ENCODE measurements around the gene VAPA. TPM values are rescaled to one million over a fixed set of nuclear protein-coding genes. Genes with fewer than 3 reads are reported as not detected.

Gene VAPA
- total RNA-seq, 2 experiments from 2014 or later, result 162 to 177 TPM

DNA sequence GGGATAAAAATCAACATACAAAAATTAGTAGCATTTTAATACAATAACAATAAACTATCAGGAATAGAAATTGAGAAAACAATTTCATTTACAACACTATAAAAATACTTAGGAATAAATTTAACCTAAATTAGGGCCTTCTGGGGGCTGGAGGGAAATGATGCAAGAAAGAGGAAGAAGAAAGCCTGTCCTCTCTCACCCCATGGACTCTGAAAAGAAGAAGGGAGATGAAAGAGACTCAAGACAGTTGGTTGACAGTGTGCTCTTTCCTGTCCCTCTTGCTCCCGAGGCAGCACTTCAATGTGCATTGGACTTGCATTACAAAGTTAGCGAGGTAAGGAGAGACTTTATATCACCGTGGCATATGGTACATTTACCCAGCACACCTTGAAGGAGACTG lies 88.5 kb downstream of the VAPA start:
- CTCF ChIA-PET, result no interaction called here

GRCh38 chr18:10003281-10003680 lies 89.5 kb downstream of the VAPA start:
- H3K4me1 ChIP-seq (ENCODE audit: insufficient read depth, low read length), result no peaks in the 10 kb centered on the region
- intact Hi-C loops (cut with DNase I, micrococcal nuclease), result no loop called here
- Mint-ChIP-seq H3K9me3 (peaks cover 7% of the 10 kb centered on the region), H3K4me1 (ENCODE audit: low read depth) (no peaks in the 10 kb centered on the region), H3K4me3 (no peak overlapping the region), H3K36me3 (ENCODE audit: low read depth) (no peaks in the 10 kb centered on the region), H3K27ac (no peak overlapping the region), H3K27me3 (no peaks in the 10 kb centered on the region)
- ATAC-seq (ENCODE audit: poor library complexity) (no peak), DNase-seq (no peak)
- ChIA-PET CTCF (no interaction called here), POLR2A (no interaction called here)
- H3K9me3 ChIP-seq (ENCODE audit: control insufficient read depth in 1 of 2, insufficient read depth in 1 of 2, low read length in 2 of 2), result peaks cover 0 to 10% of the 10 kb centered on the region in 2 experiments
- H3K36me3 ChIP-seq (ENCODE audit: insufficient read depth, low read length), result no peaks in the 10 kb centered on the region
- H3K27ac ChIP-seq (ENCODE audit: low read depth in 1 of 2, low read length in 2 of 2), result no peak overlapping the region
- no peak overlapping the region for H3K4me3 ChIP-seq (ENCODE audit: low read length)
- TF ChIP-seq, protein P1, sequence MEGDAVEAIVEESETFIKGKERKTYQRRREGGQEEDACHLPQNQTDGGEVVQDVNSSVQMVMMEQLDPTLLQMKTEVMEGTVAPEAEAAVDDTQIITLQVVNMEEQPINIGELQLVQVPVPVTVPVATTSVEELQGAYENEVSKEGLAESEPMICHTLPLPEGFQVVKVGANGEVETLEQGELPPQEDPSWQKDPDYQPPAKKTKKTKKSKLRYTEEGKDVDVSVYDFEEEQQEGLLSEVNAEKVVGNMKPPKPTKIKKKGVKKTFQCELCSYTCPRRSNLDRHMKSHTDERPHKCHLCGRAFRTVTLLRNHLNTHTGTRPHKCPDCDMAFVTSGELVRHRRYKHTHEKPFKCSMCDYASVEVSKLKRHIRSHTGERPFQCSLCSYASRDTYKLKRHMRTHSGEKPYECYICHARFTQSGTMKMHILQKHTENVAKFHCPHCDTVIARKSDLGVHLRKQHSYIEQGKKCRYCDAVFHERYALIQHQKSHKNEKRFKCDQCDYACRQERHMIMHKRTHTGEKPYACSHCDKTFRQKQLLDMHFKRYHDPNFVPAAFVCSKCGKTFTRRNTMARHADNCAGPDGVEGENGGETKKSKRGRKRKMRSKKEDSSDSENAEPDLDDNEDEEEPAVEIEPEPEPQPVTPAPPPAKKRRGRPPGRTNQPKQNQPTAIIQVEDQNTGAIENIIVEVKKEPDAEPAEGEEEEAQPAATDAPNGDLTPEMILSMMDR (IDR thresholded peaks at IDR 0.05), result no peak
- peaks cover 0 to 2% of the 10 kb centered on the region in 2 experiments for H3K27me3 ChIP-seq (ENCODE audit: control insufficient read depth in 1 of 2, insufficient read depth in 2 of 2, low read length in 2 of 2)

More for the DNA sequence above, 88.5 kb downstream of the VAPA start:
- no peaks in the 10 kb centered on the region for H3K4me1 ChIP-seq (ENCODE audit: insufficient read depth, low read length)
- H3K36me3 ChIP-seq (ENCODE audit: insufficient read depth, low read length), result no peaks in the 10 kb centered on the region
- Mint-ChIP-seq H3K27me3 (no peaks in the 10 kb centered on the region), H3K4me3 (no peak overlapping the region), H3K27ac (no peak overlapping the region), H3K9me3 (peaks cover 9% of the 10 kb centered on the region), H3K4me1 (ENCODE audit: low read depth) (no peaks in the 10 kb centered on the region), H3K36me3 (ENCODE audit: low read depth) (no peaks in the 10 kb centered on the region)
- ATAC-seq (ENCODE audit: poor library complexity) (no peak), DNase-seq (no peak)
- POLR2A ChIA-PET, result no interaction called here
- no peak overlapping the region for H3K4me3 ChIP-seq (ENCODE audit: low read length)
- no peak overlapping the region for H3K27ac ChIP-seq (ENCODE audit: low read depth in 1 of 2, low read length in 2 of 2)
- peaks cover 0 to 2% of the 10 kb centered on the region in 2 experiments for H3K27me3 ChIP-seq (ENCODE audit: control insufficient read depth in 1 of 2, insufficient read depth in 2 of 2, low read length in 2 of 2)
- intact Hi-C loops (cut with DNase I, micrococcal nuclease), result no loop called here
- TF ChIP-seq, protein P1 (IDR thresholded peaks at IDR 0.05), result no peak
- H3K9me3 ChIP-seq (ENCODE audit: control insufficient read depth in 1 of 2, insufficient read depth in 1 of 2, low read length in 2 of 2), result peaks cover 7 to 20% of the 10 kb centered on the region in 2 experiments

DNA sequence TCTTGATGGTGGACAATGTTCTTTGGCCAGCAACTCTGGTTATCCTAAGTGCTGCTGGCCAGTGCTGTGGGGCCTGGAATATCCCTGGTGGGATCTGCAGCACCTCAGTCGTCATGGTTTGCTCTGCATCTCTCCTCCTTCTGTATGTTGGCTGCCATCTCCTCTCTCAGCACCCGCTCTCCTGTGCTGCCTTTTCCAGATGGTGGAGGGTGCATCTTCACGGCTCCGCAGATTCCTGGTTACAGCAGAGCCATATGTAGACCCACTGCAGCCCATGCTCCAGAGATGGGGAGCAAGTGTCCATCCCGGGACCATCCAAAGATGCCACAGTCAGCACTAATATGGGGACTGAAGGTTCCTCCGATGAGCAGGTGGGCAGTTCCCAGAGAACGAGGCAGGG lies 90.0 kb downstream of the VAPA start:
- H3K27me3 Mint-ChIP-seq, result no peaks in the 10 kb centered on the region
- POLR2A ChIA-PET, result no interaction called here

More for the DNA sequence above, 90.0 kb downstream of the VAPA start:
- DNase-seq, result no peak
- Histone ChIP-seq H3K36me3 (ENCODE audit: insufficient read depth, low read length) (no peaks in the 10 kb centered on the region), H3K4me3 (ENCODE audit: low read length) (no peak overlapping the region), H3K9me3 (ENCODE audit: control insufficient read depth in 1 of 2, insufficient read depth in 1 of 2, low read length in 2 of 2) (peaks cover 0 to 4% of the 10 kb centered on the region in 2 experiments), H3K27me3 (ENCODE audit: control insufficient read depth in 1 of 2, insufficient read depth in 2 of 2, low read length in 2 of 2) (peaks cover 0 to 2% of the 10 kb centered on the region in 2 experiments), H3K4me1 (ENCODE audit: insufficient read depth, low read length) (no peaks in the 10 kb centered on the region), H3K27ac (ENCODE audit: low read depth in 1 of 2, low read length in 2 of 2) (no peak overlapping the region)
- TF ChIP-seq, protein P1 (IDR thresholded peaks at IDR 0.05), result no peak
- H3K9me3 Mint-ChIP-seq, result peaks cover 5% of the 10 kb centered on the region
- no peaks in the 10 kb centered on the region for H3K4me1 Mint-ChIP-seq (ENCODE audit: low read depth)
- no peak overlapping the region for H3K27ac Mint-ChIP-seq
- H3K4me3 Mint-ChIP-seq, result no peak overlapping the region
- intact Hi-C loops (cut with DNase I, micrococcal nuclease), result no loop called here
- no peak for ATAC-seq (ENCODE audit: poor library complexity)
- no peaks in the 10 kb centered on the region for H3K36me3 Mint-ChIP-seq (ENCODE audit: low read depth)
- CTCF ChIA-PET, result no interaction called here
